Activated CD4-positive, alpha-beta T cell treated with anti-CD3 and anti-CD28 coated beads, Interleukin-2, amount 10 ng/mL, durations not matched to agents 7 days and 5 days (primary cell): Measurements from ENCODE around the gene TAF11. TPM values are rescaled to one million over a fixed set of nuclear protein-coding genes. Genes with fewer than 3 reads are reported as not detected.
"Not testable (repeated sequence)": the region's sequence is repeated elsewhere in the genome, so short reads cannot be mapped to it uniquely, and the experiment has no call there.

ENCODE experiments used
- CTCF ChIA-PET: fragments of 350-600 bp; sonication (Branson Sonifier 250); formaldehyde crosslinking; loops from one replicate; lab custom pipeline; 2021; ENCODE audit warnings: antibody characterized with exemption; lab: Charles Lee
- POLR2A ChIA-PET: fragments of 350-600 bp; sonication (Branson Sonifier 250); formaldehyde crosslinking; loops from one replicate; lab custom pipeline; 2021; ENCODE audit warnings: antibody characterized with exemption; lab: Charles Lee
- DNase-seq: peaks from one replicate; pipeline ENCODE4 v3.0.0-alpha.2; 2020
- H3K27ac Mint-ChIP-seq: one replicate; pipeline ENCODE4 v1.8.0; 2021; ENCODE audit warnings: mild to moderate bottlenecking, moderate library complexity, mixed read lengths
- H3K27me3 Mint-ChIP-seq: one replicate; pipeline ENCODE4 v1.8.0; 2021; ENCODE audit warnings: mixed read lengths
- H3K36me3 Mint-ChIP-seq: one replicate; pipeline ENCODE4 v1.8.0; 2021; ENCODE audit warnings: low read depth, mixed read lengths
- H3K4me1 Mint-ChIP-seq: one replicate; pipeline ENCODE4 v1.8.0; 2021; ENCODE audit warnings: mixed read lengths
- H3K4me3 Mint-ChIP-seq: one replicate; pipeline ENCODE4 v1.8.0; 2021; ENCODE audit warnings: mild to moderate bottlenecking, moderate library complexity, mixed read lengths
- H3K9me3 Mint-ChIP-seq: one replicate; pipeline ENCODE4 v1.8.0; 2021; ENCODE audit warnings: mixed read lengths
- total RNA-seq, 2 experiments: library from RNA; stranded (reverse); gene quantifications; one replicate each; pipeline ENCODE4 v1.2.3, GENCODE V29; 2021

TAF11 gene
- total RNA-seq, 2 experiments from 2014 or later = 29.8 to 30.2 TPM

GRCh38 chr6:34852406-34853085 is 35.3 kb downstream of the TAF11 start:
- Mint-ChIP-seq H3K9me3 (no peaks in the 10 kb centered on the region), H3K27me3 (no peaks in the 10 kb centered on the region), H3K27ac (no peak overlapping the region), H3K4me3 (no peak overlapping the region), H3K4me1 (no peaks in the 10 kb centered on the region), H3K36me3 (peaks cover 8% of the 10 kb centered on the region)
- CTCF ChIA-PET = no interaction called here
- POLR2A ChIA-PET = no interaction called here
- no peak for DNase-seq

GRCh38 chr6:34851361-34851760 is 36.5 kb downstream of the TAF11 start:
- H3K4me1 Mint-ChIP-seq = no peaks in the 10 kb centered on the region
- ChIA-PET POLR2A (no interaction called here), CTCF (interaction anchor here (0.7 kb wide), 1 partner anchor 38 kb away, joined by 3 read pairs; no protein-coding TSS in a partner anchor)
- no peaks in the 10 kb centered on the region for H3K9me3 Mint-ChIP-seq
- no peak overlapping the region for H3K4me3 Mint-ChIP-seq
- H3K27ac Mint-ChIP-seq = no peak overlapping the region
- DNase-seq = no peak
- H3K27me3 Mint-ChIP-seq = no peaks in the 10 kb centered on the region
- no peaks in the 10 kb centered on the region for H3K36me3 Mint-ChIP-seq

DNA sequence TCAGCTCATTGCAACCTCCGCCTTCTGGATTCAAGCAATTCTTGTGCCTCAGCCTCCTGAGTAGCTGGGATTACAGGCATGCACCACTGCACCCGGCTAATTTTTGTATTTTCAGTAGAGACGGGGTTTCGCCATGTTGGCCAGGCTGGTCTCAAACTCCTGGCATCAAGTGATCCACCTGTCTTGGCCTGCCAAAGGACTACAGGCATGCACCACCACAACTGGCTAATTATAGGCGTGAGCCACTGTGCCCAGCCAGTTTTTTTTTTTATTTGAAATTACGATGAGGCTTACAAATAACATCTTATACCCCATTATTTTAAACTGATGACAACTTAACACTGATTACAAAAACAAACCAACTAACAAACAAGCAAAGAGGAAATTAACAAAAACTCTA is 38.8 kb downstream of the TAF11 start:
- H3K36me3 Mint-ChIP-seq, DNase-seq, H3K4me3 Mint-ChIP-seq, H3K9me3 Mint-ChIP-seq, H3K4me1 Mint-ChIP-seq, H3K27me3 Mint-ChIP-seq, H3K27ac Mint-ChIP-seq: not testable (repeated sequence)
- CTCF ChIA-PET = interaction anchor here (0.6 kb wide), 2 partner anchors 330 to 960 kb away, joined by 4 read pairs; no protein-coding TSS in a partner anchor
- POLR2A ChIA-PET = interaction anchor here (0.6 kb wide), 1 partner anchor 213 kb away, joined by 3 read pairs; no protein-coding TSS in a partner anchor

GRCh38 chr6:34839666-34840352 is 48.0 kb downstream of the TAF11 start:
- CTCF ChIA-PET = no interaction called here
- H3K9me3 Mint-ChIP-seq = no peaks in the 10 kb centered on the region
- DNase-seq = no peak
- peaks cover 25% of the 10 kb centered on the region for H3K36me3 Mint-ChIP-seq
- POLR2A ChIA-PET = no interaction called here
- peaks cover 10% of the 10 kb centered on the region for H3K4me1 Mint-ChIP-seq
- H3K27me3 Mint-ChIP-seq = no peaks in the 10 kb centered on the region
- H3K27ac Mint-ChIP-seq = no peak overlapping the region
- no peak overlapping the region for H3K4me3 Mint-ChIP-seq

DNA sequence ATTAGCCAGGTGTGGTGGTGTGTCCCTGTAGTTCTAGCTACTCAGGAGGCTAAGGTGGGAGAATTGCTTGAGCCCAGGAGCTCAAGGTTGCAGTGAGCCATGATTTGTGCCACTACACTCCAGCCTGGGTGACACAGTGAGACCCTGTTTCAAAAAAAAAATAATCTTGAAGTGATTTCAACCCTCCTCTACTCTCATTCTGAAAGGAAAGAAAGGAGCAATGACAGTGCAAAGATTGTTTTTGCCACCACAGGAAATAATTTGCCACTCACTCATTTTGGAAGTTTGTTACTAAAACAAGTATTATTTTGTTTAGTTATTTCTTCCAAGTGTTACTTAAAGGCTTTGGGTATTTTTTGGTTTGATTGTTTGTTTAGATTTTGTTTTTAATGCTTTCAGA is 50.3 kb downstream of the TAF11 start:
- Mint-ChIP-seq H3K4me3 (no peak overlapping the region), H3K36me3 (peaks cover 28% of the 10 kb centered on the region), H3K4me1 (peaks cover 10% of the 10 kb centered on the region), H3K27ac (no peak overlapping the region), H3K27me3 (no peaks in the 10 kb centered on the region), H3K9me3 (no peaks in the 10 kb centered on the region)
- DNase-seq = no peak
- ChIA-PET POLR2A (no interaction called here), CTCF (interaction anchor here (1.3 kb wide), 1 partner anchor 182 kb away, joined by 3 read pairs; no protein-coding TSS in a partner anchor)

DNA sequence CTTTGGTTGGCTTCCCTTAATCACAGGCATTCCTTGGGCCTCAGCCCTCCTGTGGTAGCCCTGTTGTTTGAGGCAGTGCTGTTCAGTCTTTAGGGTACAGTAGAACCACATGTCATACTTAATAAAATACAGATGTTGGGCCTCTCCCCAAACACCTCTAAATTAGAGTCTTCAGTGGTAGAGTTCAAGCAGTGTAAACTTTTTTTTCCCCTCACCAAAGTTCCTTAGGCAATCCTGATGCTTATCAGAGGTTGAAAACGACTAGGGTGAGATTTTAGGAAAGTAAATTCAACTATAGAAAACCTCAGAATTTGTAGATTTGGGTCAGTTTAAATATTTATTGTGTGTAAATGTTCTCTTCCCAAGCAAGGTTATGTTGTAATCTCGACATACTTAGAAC is 51.4 kb downstream of the TAF11 start:
- Mint-ChIP-seq H3K4me1 (peaks cover 10% of the 10 kb centered on the region), H3K9me3 (no peaks in the 10 kb centered on the region), H3K27me3 (no peaks in the 10 kb centered on the region), H3K27ac (no peak overlapping the region), H3K36me3 (peaks cover 28% of the 10 kb centered on the region), H3K4me3 (no peak overlapping the region)
- DNase-seq = no peak
- ChIA-PET CTCF (interaction anchor here (1.0 kb wide), 1 partner anchor 9 kb away, joined by 3 read pairs; no protein-coding TSS in a partner anchor), POLR2A (no interaction called here)

DNA sequence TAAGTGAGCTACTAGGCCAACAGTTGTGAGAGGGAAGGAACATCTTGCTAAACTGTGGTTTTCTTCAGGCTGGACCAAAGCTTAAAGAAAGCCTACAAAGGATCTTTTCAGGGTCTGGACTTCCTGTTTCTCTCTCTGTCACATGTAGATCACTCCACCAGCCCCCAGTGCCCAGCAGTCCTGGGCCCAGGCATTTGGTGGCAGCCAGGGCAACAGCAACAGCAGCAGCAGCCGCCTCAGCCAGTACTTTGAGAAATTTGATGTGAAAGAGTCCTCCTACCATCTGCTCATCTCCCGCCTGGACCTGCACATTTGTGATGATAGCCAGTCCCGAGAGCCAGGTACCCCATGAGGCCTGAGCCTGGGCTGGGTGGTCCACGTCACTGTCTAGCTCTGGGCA is 51.8 kb downstream of the TAF11 start:
- H3K27me3 Mint-ChIP-seq = no peaks in the 10 kb centered on the region
- H3K27ac Mint-ChIP-seq = no peak overlapping the region
- peaks cover 28% of the 10 kb centered on the region for H3K36me3 Mint-ChIP-seq
- H3K4me3 Mint-ChIP-seq = no peak overlapping the region
- peaks cover 10% of the 10 kb centered on the region for H3K4me1 Mint-ChIP-seq
- ChIA-PET CTCF (interaction anchor here (1.0 kb wide), 1 partner anchor 9 kb away, joined by 3 read pairs; no protein-coding TSS in a partner anchor), POLR2A (no interaction called here)
- no peak for DNase-seq
- no peaks in the 10 kb centered on the region for H3K9me3 Mint-ChIP-seq

DNA sequence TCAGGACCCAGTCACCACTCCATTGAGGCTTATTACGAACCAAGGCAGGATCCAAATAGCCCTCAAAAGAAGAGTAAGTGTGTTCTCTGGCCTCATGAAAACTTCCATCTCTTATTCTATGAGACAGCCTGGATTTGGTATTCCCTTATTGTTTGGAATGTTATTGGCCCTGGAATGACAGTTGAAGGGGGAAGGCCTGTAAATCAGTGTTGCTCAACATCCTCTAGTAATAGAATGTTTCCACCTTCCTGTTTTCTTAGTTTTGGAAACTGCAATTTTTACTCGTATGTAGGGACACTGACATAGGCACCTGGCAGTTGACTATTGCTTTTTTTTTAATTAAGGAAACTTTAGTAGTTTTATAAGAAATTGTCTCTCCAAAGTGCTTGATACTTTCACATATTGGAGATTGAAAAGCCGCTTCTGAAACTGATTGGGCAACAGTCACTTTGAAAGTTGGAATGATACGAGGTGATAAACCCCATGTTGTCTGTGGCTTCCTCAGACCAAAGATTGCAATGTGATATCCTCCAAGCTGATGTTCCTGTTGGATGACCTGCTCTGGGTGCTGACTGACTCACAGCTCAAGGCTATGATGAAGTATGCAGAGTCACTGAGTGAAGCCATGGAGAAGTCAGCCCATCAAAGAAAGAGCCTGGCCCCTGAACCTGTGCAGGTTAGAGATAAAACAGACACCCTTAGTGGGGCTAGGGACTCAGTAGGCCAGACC is 52.9 kb downstream of the TAF11 start:
- Mint-ChIP-seq H3K36me3 (peaks cover 30% of the 10 kb centered on the region), H3K27ac (no peak overlapping the region), H3K27me3 (no peaks in the 10 kb centered on the region), H3K4me3 (no peak overlapping the region), H3K9me3 (no peaks in the 10 kb centered on the region), H3K4me1 (peaks cover 10% of the 10 kb centered on the region)
- DNase-seq = no peak
- ChIA-PET CTCF (interaction anchor here (1.0 kb wide), 1 partner anchor 33 kb away, joined by 3 read pairs; no protein-coding TSS in a partner anchor), POLR2A (no interaction called here)

- Mint-ChIP-seq H3K36me3 (peaks cover 26% of the 10 kb centered on the region), H3K27me3 (no peaks in the 10 kb centered on the region), H3K9me3 (no peaks in the 10 kb centered on the region), H3K4me3 (no peak overlapping the region), H3K27ac (no peak overlapping the region), H3K4me1 (peaks cover 2% of the 10 kb centered on the region)
- no peak for DNase-seq
- ChIA-PET CTCF (no interaction called here), POLR2A (no interaction called here)
Measured at GRCh38 chr6:34832942-34833341, 54.9 kb downstream of the TAF11 start.

DNA sequence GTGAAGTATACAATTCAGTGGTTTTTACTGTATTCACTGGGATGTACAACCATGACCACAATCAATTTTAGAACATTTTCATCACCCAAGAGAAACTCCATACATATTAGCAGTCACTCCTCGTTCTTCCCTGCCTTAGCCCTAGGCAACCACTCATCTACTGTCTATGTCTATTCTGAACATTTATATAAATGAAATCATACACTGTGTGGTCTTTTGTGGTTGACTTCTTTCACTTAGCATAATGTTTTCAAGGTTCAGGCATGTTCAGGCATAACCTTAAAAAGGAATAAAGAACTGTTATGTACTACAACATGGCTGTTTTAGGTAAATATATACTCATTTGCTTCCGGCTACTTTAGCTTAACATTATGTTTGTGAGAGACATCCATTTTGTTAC is 58.7 kb downstream of the TAF11 start:
- POLR2A ChIA-PET = interaction anchor here (0.6 kb wide), 1 partner anchor 577 kb away, joined by 3 read pairs; no protein-coding TSS in a partner anchor

More for the DNA sequence above, 58.7 kb downstream of the TAF11 start:
- Mint-ChIP-seq H3K27ac (no peak overlapping the region), H3K4me1 (no peaks in the 10 kb centered on the region), H3K36me3 (peaks cover 9% of the 10 kb centered on the region), H3K9me3 (no peaks in the 10 kb centered on the region), H3K27me3 (no peaks in the 10 kb centered on the region), H3K4me3 (no peak overlapping the region)
- CTCF ChIA-PET = interaction anchor here (0.6 kb wide), 1 partner anchor 186 kb away, joined by 3 read pairs; no protein-coding TSS in a partner anchor
- DNase-seq = no peak
